ENCODE data around the gene ECSCR. TPM values are rescaled to one million over a fixed set of nuclear protein-coding genes. Genes with fewer than 3 reads are reported as not detected.
"Not testable (repeated sequence)": the region's sequence is repeated elsewhere in the genome, so short reads cannot be mapped to it uniquely, and the experiment has no call there.

Gene ECSCR, protein sequence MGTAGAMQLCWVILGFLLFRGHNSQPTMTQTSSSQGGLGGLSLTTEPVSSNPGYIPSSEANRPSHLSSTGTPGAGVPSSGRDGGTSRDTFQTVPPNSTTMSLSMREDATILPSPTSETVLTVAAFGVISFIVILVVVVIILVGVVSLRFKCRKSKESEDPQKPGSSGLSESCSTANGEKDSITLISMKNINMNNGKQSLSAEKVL
- 20.6 TPM for total RNA-seq
- long read RNA-seq, transcript ECSCR-201 (10 exons, 1,035 nt): major isoform, 14 of 17 reads
- long read RNA-seq, partial matches to known transcripts: 3 of 17 reads
- long read RNA-seq, other reads (novel, unspliced or antisense): 0 of 17 reads

DNA sequence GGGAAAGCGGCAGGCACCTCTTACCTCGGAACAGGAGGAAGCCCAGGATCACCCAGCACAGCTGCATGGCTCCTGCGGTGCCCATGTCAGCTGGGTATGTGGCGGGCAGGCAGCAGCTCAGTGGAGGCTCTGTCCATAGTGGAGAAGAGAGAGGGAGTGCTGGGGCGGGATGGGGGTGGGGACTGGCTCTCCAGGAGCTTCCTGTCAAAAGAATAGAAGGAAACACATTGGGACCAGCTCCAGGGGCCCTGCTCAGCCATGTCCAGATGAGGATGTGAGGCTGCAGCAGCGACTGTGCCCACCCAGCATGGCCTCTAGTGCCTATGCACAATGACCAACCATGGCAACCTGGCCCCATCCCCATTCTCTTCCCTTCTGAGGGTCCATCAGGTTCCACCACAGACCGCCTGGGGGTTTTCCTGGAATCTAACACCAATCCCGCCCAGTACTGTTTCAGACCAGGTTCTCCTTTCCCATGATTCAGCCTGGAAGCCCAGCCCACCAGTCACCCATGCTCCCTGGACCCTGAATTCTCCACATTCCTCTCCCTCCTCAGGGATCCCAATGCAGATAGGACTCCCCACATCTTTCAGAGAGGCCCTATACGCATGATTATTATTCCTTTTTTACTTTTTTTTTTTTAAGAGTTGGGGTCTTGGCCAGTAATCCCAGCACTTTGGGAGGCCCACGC is at the start of gene ECSCR:
ECSCR (minus strand) TSS at position 158 of the 691 bp plus-strand sequence; CDS start at position 85, 73 bp downstream.
- ATAC-seq (peak; percentile 76), DNase-seq (no peak)
- intact Hi-C loops (cut with micrococcal nuclease): no loop called here

DNA sequence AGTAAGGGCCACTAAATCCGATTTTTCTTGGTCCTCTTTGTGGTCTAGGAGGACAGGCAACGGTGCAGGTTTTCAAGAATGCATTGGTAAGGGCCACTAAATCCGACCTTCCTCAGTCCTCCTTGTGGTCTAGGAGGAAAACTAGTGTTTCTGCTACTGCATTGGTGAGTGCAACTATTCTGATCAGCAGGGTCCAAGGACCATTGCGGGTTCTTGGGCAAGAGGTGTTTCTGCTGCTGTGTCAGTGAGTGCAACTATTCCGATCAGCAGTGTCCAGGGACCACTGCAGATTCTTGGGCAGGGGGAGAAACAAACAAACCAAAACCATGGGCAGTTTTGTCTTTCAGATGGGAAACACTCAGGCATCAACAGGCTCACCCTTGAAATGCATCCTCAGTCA is 42.2 kb upstream of the ECSCR start:
- ATAC-seq; intact Hi-C loops (cut with micrococcal nuclease): not testable (repeated sequence)

DNA sequence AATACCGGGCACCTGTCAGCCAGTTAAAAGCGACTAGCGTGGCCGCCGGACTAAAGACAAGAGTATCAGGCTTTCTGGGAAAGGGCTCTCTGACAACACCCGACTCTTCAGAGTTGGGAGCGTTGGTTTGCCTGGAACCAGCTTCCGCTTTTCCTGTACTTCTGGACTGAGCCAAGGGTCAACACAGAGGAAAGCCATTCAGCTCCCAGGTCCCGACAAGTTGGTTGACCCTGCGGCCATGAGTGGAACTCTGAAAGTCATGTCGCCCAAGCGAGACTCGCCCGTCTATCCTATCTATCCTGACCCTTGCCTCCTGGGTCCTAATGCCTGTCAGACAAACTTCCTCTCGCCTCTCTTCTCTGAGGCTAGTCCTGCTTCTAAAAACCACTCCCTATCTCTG is 41.3 kb upstream of the ECSCR start:
- intact Hi-C loops (cut with micrococcal nuclease): not testable (repeated sequence)

More for the DNA sequence above, 42.2 kb upstream of the ECSCR start:
- DNase-seq: not testable (repeated sequence)

DNA sequence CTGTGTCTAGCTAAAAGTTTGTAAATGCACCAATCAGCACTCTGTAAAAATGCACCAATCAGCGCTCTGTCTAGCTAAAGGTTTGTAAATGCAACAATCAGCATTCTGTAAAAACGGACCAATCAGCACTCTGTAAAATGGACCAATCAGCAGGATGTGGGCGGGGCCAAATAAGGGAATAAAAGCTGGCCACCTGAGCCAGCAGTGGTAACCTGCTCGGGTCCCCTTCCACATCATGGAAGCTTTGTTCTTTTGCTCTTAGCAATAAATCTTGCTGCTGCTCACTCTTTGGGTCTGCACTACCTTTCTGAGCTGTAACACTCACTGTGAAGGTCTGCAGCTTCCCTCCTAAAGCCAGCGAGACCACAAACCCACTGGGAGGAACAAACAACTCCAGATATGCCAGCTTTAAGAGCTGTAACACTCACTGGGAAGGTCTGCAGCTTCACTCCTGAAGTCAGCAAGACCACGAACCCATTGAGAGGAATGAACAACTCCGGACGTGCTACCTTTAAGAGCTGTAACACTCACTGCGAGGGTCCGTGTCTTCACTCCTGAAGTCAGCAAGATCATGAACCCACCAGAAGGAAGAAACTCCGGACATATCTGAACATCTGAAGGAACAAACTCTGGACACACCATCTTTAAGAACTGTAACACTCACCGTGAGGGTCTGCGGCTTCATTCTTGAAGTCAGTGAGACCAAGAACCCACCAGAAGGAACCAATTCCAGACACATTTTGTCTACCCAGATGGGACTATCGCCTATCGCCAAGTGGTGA is 40.7 kb upstream of the ECSCR start:
- intact Hi-C loops (cut with micrococcal nuclease); DNase-seq; ATAC-seq: not testable (repeated sequence)

More for the DNA sequence above, 41.3 kb upstream of the ECSCR start:
- not testable (repeated sequence) for ATAC-seq, DNase-seq

DNA sequence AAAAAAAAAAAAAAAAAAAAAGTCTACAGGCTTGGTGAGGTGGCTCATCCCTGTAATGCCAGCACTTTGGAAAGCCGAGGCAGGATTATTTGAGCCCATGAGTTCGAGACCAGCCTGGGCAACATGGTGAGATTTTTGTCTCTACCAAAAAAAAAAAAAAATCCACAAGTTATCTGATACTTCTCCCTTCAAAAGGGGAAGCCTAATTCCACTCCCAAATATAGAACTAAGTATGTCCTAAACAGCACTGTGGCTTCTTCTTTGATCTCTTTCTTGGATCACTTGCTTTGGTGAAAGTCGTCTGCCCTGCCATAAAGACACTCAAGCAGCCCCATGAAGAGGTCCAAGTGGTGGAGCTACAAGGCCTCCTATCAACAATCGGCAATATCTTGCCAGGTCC is 38.8 kb upstream of the ECSCR start:
- ATAC-seq (no peak), DNase-seq (no peak)
- intact Hi-C loops (cut with micrococcal nuclease): no loop called here

DNA sequence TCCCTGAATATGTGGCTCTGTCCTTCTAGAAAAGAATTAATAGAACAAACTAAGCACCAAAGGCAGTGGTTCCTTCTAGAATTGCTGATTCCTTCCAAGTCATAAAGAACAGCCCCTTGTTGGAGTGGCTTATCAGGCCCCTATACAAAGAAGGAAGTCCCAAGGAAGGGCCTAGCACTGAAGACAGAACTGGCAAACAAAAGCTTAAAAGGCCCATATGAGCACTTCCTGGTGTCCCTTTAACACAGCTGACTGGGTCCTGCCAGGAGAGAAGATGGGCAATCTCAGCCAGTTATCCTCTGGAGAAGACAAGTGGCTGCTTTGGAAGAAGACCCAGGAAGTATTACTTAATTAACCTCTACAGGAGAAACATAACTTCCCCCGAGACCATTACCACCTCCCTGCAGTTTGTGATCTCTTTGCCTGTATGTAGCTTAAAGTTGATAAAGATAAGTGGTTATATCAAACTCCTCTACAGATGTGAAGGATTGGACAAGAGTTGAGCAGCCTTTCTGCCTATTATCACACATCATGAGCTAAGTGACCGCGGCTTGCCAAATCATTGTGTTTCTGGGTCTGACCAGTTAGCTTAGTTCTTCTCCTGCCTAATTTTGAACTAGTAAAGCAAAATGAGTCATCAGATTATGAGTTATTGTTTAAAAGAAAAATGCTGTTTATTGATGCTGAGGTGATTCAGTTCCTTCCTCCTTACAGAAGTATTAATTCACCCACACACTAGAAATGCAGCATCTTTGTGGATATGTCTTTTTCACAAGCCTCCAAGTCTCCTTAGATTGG is 33.3 kb upstream of the ECSCR start:
- ATAC-seq: peak; percentile 27

DNA sequence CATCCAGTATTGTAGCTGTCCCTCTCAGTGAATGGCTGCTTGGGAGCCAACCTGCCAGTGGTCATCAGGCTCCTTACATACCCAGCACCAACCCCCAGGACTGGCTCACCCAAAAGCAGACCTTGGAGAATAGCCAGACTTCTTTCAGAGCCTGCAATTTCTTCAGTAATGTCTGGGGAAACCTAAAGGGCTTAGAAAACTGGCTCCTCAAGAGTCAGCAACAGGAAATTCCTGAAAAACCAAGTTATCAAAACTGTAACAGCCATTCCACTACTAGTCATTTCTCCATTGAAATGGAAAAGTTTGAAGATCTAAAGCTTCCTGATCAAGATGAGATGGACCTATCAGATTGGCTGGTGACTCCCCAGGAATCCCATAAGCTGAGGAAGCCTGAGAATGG is 32.3 kb upstream of the ECSCR start:
- no peak for ATAC-seq
- no peak for DNase-seq
- intact Hi-C loops (cut with micrococcal nuclease): no loop called here

More for the DNA sequence above, 33.3 kb upstream of the ECSCR start:
- intact Hi-C loops (cut with micrococcal nuclease): no loop called here
- no peak for DNase-seq

DNA sequence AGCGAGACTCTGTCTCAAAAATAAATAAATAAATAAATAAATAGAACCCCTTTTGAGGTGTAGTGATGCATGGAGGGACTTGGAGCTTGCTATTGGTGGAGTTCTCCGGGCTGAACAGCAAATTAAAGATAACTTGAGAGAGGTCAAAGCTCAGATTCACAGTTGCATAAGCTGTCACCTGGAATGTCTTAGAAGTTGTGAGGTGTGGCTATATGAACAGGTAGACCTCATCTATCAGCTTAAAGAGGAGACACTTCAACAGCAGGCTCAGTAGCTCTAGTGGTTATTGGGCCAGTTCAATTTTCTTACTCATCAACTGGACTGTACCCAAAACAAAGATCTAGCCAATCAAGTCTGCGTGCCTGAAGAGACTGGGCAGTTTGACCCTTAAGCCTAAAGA is 31.7 kb upstream of the ECSCR start:
- DNase-seq (no peak), ATAC-seq (no peak)
- intact Hi-C loops (cut with micrococcal nuclease): no loop called here

DNA sequence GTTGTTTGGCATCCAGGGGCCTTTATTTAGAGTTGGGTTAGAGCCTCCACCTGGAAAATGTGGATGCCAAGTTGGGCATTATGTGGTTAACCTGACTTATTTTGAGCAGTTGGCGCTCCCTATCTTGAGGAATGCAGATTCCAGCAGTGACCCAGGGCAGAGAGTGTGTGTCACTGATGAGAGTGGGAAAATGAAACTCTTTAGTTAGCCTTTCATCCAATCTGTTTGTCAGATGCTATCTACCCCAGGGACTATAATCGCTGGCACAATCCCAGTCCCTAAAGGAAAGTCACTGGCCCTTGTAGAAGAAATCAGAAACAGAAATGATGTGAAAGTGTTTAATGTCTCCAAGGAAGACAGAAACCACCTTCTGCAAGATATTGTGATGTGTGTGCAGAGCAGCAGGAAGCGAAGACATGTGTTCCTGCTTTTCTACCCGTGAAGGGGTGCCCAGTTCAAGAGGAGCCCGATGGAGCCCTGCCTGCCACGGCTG is 30.2 kb upstream of the ECSCR start:
- intact Hi-C loops (cut with micrococcal nuclease): no loop called here
- no peak for DNase-seq
- peak; percentile 68 for ATAC-seq

DNA sequence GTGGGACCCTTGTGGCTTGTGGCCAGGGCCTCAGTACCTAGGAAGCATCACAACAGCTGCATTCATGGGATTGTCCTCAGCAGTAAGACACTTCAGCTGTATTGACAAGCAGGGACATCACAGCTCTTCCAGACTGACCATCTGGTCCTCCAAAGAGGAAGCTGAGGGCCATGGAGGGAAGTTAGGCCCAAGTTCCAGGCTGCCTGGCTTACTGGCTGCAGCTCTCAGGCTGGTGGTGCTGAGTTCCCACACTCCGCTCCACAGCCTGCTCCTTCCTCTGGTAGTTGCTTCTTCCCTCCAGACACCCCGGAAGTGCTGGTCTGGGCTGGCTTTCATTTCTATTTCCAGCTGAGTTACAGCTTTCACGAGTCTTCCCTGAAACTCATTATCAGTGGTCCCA is 25.7 kb upstream of the ECSCR start:
- DNase-seq: peak; percentile 57
- intact Hi-C loops (cut with micrococcal nuclease): no loop called here
- peak; percentile 69 for ATAC-seq

DNA sequence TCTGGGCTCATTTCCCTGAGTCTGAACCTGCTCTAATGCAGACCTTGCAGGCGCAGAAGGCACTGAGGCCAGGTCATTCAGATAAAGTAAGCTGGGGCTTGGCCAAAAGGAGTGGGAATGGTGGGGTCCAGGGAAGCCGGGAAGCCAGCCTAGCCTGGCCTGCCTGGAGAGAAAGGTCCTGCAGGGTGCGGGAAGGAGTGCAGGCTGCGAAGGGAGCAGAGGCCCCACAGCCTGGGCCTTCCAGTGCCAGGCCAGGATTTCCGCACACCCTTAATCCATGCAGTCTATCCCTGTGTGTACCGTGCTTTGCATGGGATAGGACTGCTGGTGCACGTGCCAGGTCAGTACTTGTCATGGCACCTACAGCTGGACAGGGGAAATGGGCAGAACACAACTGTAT is 23.7 kb upstream of the ECSCR start:
- no peak for ATAC-seq
- DNase-seq: no peak
- intact Hi-C loops (cut with micrococcal nuclease): no loop called here

DNA sequence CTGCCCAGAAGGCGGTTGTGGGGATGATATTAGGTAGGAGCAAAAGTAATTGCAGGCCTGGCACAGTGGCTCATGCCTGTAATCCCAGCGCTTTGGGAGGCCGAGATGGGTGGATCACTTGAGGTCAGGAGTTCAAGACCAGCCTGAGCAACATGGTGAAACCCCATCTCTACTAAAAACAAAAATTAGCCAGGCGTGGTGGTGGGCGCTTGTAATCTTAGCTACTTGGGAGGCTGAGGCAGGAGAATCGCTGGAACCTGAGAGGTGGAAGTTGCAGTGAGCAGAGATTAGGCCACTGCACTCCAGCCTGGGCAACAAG is 20.3 kb upstream of the ECSCR start:
- intact Hi-C loops (cut with micrococcal nuclease); ATAC-seq; DNase-seq: not testable (repeated sequence)

DNA sequence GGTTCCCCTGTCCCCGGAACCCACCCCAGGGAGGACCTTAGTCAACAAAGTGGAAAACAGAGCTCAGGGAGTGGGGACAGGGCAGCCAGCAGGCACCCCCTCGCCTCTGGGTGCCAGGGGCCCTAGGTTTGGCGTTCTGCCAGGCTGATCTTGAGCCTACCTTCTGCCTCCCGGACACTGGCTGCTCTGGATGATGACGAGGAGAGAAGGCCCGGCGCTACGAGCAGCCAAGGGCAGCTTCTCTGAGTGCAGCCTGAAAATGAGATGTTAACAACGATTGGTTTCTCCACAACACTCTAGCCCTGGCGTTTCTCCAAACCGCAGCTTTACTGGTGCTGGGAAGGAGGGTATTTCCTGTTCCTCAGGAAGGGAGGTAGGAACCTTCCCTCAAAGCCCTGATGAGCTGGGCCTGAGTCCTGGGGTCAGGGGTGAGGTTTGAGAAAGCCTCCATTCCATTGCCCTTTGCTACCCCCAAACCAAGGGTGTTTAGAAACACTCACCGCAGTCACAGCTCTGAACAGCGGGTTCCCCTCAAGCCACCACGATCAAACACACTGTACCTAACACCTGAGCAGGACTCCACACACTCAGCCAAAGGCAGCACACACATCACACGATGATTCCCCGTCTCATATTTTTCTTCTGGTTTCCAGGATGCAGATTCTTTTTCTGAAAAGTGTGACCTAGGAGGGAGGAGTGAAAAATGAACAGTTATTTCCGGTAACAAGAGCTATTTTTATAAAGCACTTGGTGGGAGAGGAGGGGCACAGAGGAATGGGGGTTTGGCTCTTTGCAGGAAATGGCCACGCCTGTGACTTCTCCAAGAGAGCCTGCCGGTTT is 19.7 kb upstream of the ECSCR start, which contains the start of gene STING1:
STING1 (minus strand) TSS at position 709 of the 840 bp plus-strand sequence. CDS start 1,054 bp downstream, outside the sequence.
- intact Hi-C loops (cut with micrococcal nuclease): no loop called here
- ATAC-seq: peak; percentile 77
- peak; percentile 83 for DNase-seq

DNA sequence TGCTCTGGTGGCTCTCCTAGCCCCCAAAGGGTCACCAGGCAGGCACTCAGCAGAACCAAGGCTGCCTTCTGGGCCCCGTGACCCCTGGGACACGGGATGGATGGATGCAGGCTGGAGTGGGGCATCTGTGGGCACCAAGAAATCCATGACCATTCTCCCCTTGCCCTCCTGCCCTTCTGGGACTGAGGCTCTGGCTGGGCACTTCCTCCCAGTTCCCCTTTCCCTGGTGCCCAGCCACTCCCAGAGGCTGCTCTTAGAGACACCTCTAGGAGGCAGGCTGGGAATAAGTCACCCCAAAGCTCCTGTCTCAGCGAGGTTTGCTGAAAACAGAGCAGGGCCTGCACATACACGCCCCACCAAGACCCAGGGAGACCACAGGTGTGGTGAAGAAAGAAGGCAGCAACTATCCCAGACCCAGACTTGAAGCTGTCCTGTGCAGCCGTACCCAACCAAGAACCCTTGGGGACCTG is 19.1 kb upstream of the ECSCR start:
- ATAC-seq: peak; percentile 63
- DNase-seq: peak; percentile 48

DNA sequence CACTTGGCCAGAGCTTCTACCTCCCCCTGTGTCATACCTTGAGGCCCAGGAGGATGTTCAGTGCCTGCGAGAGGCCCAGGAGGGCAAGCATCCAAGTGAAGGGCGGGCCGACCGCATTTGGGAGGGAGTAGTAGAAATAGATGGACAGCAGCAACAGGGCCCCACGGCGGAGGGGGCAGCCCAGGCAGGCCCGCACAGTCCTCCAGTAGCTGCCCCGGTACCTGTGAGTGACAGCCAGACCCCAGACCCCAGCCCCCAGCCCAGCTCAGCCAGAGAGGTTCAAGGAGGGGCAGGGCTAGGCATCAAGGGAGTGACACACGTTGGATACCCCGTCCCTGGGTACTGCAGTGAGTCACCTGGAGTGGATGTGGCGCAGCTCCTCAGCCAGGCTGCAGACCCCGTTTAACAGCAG is 18.6 kb upstream of the ECSCR start:
- peak; percentile 71 for DNase-seq
- intact Hi-C loops (cut with micrococcal nuclease): no loop called here
- ATAC-seq: peak; percentile 53

More for the DNA sequence above, 19.1 kb upstream of the ECSCR start:
- intact Hi-C loops (cut with micrococcal nuclease): no loop called here

DNA sequence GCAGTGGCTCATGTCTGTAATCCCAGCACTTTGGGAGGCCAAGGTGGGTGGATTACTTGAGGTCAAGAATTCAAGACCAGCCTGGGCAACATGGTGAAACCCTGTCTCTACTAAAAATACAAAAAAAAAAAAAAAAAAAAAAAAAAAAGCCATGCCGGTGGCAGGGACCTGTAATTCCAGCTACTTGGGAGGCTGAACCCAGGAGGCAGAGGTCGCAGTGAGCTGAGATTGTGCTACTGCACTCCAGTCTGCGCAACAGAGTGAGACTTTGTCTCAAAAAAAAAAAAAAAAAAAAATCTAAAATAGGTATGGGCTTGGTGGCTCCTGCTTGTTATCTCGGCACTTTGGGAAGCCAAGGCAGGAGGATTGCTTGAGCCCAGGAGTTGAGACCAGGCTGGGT is 17.2 kb upstream of the ECSCR start:
- intact Hi-C loops (cut with micrococcal nuclease); ATAC-seq; DNase-seq: not testable (repeated sequence)

DNA sequence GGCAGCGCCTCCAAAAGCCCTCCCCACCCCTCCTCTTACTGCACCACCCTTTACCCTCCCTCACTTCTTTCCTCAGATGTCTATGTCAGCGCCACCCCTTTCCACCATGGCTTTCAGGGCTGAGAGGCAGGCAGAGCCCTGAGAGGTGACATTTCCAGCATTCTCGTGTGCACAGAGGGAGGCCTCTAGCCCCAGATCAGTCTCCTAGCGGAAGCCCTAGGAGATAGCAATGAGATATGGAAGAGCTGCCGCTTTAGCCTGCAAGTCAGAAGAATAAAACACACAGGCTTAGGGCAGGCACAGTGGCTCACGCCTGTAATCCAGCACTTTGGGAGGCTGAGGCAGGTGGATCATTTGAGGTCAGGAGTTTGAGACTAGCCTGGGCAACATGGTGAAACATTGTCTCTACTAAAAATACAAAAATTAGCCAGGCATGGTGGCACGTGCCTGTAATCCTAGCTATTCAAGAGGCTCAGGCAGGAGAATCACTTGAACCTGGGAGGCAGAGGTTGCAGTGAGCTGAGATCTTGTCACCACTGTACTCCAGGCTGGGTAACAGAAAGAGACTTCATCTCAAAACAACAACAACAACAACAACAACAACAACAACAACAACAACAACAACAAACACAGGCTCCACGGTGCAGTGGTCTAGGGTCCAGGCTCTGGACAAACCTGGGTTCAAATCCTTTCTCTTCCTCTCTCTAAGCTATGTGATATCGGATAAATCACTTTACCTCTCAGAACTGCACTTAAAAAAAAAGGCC is 16.3 kb upstream of the ECSCR start:
- ATAC-seq; DNase-seq; intact Hi-C loops (cut with micrococcal nuclease): not testable (repeated sequence)

Data from left ventricle myocardium superior (tissue), 1 donor.